HG02884 (cell line): ENCODE measurements around the gene GATA5.

Source experiments
- ATAC-seq: cut with Tn5 transposase; IDR thresholded peaks from one replicate; pipeline ENCODE4 v1.9.1; 2021; ENCODE audit warnings: mild to moderate bottlenecking, moderate library complexity; ENCODE audit not compliant: unreplicated experiment

The GATA5 gene

GRCh38 chr20:62473717-62474603, 1.8 kb downstream of the GATA5 start:
- ATAC-seq, result no peak

- no peak for ATAC-seq
Observed at GRCh38 chr20:62472941-62473585, 2.7 kb downstream of the GATA5 start.

GRCh38 chr20:62472138-62472940, 3.5 kb downstream of the GATA5 start:
- ATAC-seq, result no peak

GRCh38 chr20:62470459-62470858, 5.3 kb downstream of the GATA5 start:
- ATAC-seq, result no peak

- no peak for ATAC-seq
Observed at GRCh38 chr20:62470001-62470400, 5.8 kb downstream of the GATA5 start.

GRCh38 chr20:62469352-62469751, 6.4 kb downstream of the GATA5 start:
- no peak for ATAC-seq

GRCh38 chr20:62466806-62467537, 8.8 kb downstream of the GATA5 start:
- no peak for ATAC-seq

GRCh38 chr20:62466072-62466760, 9.6 kb downstream of the GATA5 start:
- no peak for ATAC-seq

- no peak for ATAC-seq
Observed at GRCh38 chr20:62464990-62465389, 10.8 kb downstream of the GATA5 start.

GRCh38 chr20:62464425-62464770, 11.4 kb downstream of the GATA5 start:
- ATAC-seq, result no peak

- ATAC-seq, result no peak
Observed at GRCh38 chr20:62463651-62464424, 12.0 kb downstream of the GATA5 start.

- ATAC-seq, result no peak
Observed at GRCh38 chr20:62462976-62463592, 12.7 kb downstream of the GATA5 start.

- no peak for ATAC-seq
Observed at GRCh38 chr20:62461834-62462233, 14.0 kb downstream of the GATA5 start.

GRCh38 chr20:62461157-62461556, 14.6 kb downstream of the GATA5 start:
- no peak for ATAC-seq

GRCh38 chr20:62460678-62461077, 15.1 kb downstream of the GATA5 start:
- ATAC-seq, result no peak

- ATAC-seq, result no peak
Observed at GRCh38 chr20:62459488-62459887, 16.3 kb downstream of the GATA5 start.

GRCh38 chr20:62458275-62459251, 17.2 kb downstream of the GATA5 start:
- ATAC-seq, result no peak

GRCh38 chr20:62457831-62458230, 18.0 kb downstream of the GATA5 start:
- ATAC-seq, result no peak
